IPS DF 6.9 (cell line): ENCODE measurements around the gene SNX5.

Source experiments
- DNase-seq: peaks from one replicate; pipeline ENCODE4 v3.0.0-alpha.2; 2013; ENCODE audit warnings: low read depth, low spot score
- H3K27ac ChIP-seq: one replicate; pipeline ENCODE4 v1.5.1; 2013; ENCODE audit warnings: low read length, control low read depth
- H3K27me3 ChIP-seq: 2 replicates; pipeline ENCODE4 v1.6.1; 2013; ENCODE audit warnings: mild to moderate bottlenecking, low read length; ENCODE audit not compliant: control insufficient read depth, insufficient read depth
- H3K36me3 ChIP-seq: 2 replicates; pipeline ENCODE4 v1.6.1; 2013; ENCODE audit warnings: low read length; ENCODE audit not compliant: control insufficient read depth, insufficient read depth
- H3K4me1 ChIP-seq: 2 replicates; pipeline ENCODE4 v1.6.1; 2013; ENCODE audit warnings: low read length; ENCODE audit not compliant: control insufficient read depth, insufficient read depth
- H3K4me3 ChIP-seq: 2 replicates; pipeline ENCODE4 v1.5.1; 2013; ENCODE audit warnings: mild to moderate bottlenecking, low read length
- H3K9me3 ChIP-seq: 2 replicates; pipeline ENCODE4 v1.6.1; 2013; ENCODE audit warnings: low read length, inconsistent platforms; ENCODE audit not compliant: control insufficient read depth, insufficient read depth
- WGBS: extraction: QIAGEN DNeasy Blood & Tissue Kit; methylation state at CpG from one replicate; pipeline ENCODE4 v1.1.7; 2013; ENCODE audit warnings: mixed read lengths, missing lambda C conversion rate; ENCODE audit not compliant: insufficient read length, insufficient coverage; 5-methylcytosine and 5-hydroxymethylcytosine counted together

The SNX5 gene

DNA sequence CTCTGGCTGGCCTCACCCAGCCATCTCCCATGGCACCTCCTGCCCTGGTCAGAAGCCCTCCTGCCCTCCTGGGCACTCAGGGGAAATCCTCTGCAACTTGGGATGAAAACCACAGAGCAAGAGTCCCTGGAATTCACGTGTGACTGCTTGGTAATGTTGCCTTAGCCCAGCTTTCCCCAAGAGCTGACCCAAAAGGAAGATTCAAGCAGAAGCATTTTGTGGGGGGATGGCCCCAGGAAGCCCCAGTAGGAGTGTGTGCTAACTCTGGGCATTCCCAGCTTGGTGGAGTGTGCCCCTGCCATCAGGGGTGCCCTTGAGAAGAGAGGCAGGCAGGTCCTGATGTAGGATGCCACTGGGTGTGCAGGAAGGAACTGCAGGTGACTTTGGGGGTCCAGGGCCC, 35.5 kb downstream of the SNX5 start:
- H3K36me3 ChIP-seq: no peaks in the 10 kb centered on the region
- no peak for DNase-seq
- H3K4me3 ChIP-seq: no peak overlapping the region
- no peak overlapping the region for H3K27ac ChIP-seq
- 0 out of 2 replicates have a peak, but pooled peaks cover 3% of the 10 kb centered on the region for H3K27me3 ChIP-seq
- WGBS: no CpG with 5 or more reads among the region's 1 CpG
- no peaks in the 10 kb centered on the region for H3K9me3 ChIP-seq
- H3K4me1 ChIP-seq: peaks cover 11% of the 10 kb centered on the region

DNA sequence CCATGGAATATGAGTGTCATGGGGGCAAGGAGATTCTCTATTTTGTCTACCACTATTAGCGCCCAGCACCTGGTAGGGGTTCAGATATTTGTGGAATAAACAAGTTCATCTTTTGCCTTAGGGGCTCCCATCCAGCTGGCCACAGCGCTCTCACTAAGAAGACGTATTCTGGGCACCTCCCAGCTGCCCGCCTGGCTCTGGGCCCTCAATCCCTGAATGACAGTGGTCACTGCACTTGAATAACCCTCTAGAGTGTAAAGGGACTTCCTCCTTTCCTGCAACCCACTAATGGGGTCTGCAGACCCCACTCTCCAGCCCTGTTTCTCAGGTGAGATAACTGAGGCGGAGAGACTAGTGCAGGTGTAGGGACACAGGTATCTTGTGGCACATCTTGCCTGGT, 36.2 kb downstream of the SNX5 start:
- no CpG with 5 or more reads among the region's 5 CpGs for WGBS
- peaks cover 11% of the 10 kb centered on the region for H3K4me1 ChIP-seq

DNA sequence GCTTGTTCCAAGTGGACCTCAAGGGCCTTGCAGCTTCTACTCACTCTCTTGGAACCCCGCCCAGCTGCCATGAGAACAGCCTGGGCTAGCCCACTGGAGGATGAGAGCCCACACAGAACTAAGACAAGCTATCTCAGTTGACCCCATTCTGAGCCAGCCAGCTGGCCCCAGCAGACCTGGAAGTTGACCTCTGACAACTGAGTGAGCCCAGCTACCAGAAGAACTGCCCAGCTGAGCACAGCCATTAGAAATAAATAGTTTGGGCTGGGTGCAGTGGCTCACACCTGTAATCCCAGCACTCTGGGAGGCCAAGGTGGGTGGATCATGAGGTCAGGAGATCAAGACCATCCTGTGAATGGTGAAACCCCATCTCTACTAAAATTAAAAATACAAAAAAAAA, 37.1 kb downstream of the SNX5 start:
- Histone ChIP-seq H3K36me3 (no peaks in the 10 kb centered on the region), H3K27ac (no peak overlapping the region), H3K27me3 (0 out of 2 replicates have a peak, but pooled peaks cover 3% of the 10 kb centered on the region), H3K4me1 (peaks cover 11% of the 10 kb centered on the region), H3K9me3 (no peaks in the 10 kb centered on the region), H3K4me3 (no peak overlapping the region)
- DNase-seq: no peak
- no CpG with 5 or more reads among the region's 1 CpG for WGBS

More for the DNA sequence above, 36.2 kb downstream of the SNX5 start:
- H3K27ac ChIP-seq: no peak overlapping the region
- H3K9me3 ChIP-seq: no peaks in the 10 kb centered on the region
- no peak overlapping the region for H3K4me3 ChIP-seq
- H3K36me3 ChIP-seq: no peaks in the 10 kb centered on the region
- no peak for DNase-seq
- 0 out of 2 replicates have a peak, but pooled peaks cover 3% of the 10 kb centered on the region for H3K27me3 ChIP-seq

DNA sequence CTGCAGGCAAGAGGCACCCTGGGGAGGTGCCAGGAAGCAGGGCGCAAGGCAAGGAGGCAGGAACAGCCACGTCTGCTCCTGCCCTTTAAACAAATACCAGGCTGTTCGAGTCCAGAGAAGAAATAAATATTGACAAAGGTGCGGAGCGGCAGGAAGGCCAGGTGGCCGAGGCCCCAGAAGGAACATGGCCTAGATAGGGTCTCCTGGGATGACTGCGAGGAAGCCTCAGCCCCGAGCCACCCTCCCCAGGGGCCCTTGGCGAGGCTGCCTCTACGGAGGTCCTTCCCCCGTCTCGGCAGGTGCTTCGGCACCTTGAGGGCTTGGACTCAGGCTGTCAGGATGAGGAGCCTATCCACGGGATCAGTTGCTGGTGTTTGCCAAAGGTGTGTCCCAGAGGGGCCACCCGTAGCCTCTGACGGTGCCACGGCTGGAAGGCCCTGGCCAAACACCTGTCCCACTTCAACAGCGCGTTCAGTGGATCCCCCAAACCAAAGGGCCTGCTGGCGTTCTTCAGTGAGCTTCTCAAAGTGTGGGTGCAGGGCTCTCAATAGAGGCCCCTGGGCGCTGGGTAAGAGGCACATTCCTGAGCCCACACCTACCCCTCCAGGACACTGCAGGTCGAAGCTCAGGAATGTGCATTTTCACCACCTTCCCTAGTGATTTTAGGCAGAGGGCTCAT, 39.8 kb downstream of the SNX5 start:
- no peak for DNase-seq
- Histone ChIP-seq H3K27me3 (0 out of 2 replicates have a peak, but pooled peaks cover 2% of the 10 kb centered on the region), H3K36me3 (no peaks in the 10 kb centered on the region), H3K4me3 (no peak overlapping the region), H3K4me1 (peaks cover 8% of the 10 kb centered on the region), H3K27ac (no peak overlapping the region), H3K9me3 (no peaks in the 10 kb centered on the region)
- WGBS: no CpG with 5 or more reads among the region's 22 CpGs

DNA sequence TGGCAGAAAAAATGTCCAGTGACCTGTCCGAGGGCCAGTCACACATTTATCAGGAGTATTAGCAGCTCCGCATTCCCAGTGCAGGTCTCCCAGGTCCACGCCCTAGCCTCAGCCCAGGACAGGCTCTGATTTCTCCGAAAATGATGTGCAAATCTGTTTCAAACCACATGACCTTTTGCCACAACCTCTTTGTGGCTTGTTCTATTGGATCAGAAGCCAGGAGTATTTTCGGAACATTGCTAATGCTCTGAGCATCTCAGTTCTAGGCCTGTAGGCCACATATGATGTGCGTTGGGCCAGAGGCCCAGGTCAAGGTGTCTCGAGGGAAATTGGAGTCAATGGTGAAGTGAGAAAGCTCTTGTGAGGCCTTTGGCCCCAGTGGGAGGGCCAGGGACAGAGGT, 40.4 kb downstream of the SNX5 start:
- Histone ChIP-seq H3K27ac (no peak overlapping the region), H3K9me3 (no peaks in the 10 kb centered on the region), H3K4me3 (no peak overlapping the region), H3K4me1 (peaks cover 4% of the 10 kb centered on the region; the same call in 1 of the 2 replicates), H3K36me3 (no peaks in the 10 kb centered on the region), H3K27me3 (no peaks in the 10 kb centered on the region)
- WGBS: no CpG with 5 or more reads among the region's 7 CpGs
- no peak for DNase-seq

DNA sequence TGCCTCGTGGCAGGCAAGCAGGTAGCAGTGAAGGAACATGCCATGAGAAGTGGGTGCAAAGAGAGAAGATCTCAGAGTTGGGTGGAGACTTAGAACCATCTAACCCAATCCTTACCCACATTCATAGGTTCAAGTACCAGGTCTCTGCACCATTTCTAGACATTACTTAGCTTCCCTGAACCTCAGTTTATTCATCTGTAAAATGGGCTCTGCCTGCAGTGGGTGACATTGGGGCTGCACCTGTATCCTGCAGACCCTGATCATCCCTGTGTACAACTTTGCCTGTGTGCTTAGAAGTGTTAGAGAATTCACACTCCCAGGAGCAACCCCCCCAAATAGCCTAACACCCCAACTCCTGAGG, 42.7 kb downstream of the SNX5 start:
- DNase-seq: no peak
- no peaks in the 10 kb centered on the region for H3K36me3 ChIP-seq
- no CpG with 5 or more reads among the region's 1 CpG for WGBS

DNA sequence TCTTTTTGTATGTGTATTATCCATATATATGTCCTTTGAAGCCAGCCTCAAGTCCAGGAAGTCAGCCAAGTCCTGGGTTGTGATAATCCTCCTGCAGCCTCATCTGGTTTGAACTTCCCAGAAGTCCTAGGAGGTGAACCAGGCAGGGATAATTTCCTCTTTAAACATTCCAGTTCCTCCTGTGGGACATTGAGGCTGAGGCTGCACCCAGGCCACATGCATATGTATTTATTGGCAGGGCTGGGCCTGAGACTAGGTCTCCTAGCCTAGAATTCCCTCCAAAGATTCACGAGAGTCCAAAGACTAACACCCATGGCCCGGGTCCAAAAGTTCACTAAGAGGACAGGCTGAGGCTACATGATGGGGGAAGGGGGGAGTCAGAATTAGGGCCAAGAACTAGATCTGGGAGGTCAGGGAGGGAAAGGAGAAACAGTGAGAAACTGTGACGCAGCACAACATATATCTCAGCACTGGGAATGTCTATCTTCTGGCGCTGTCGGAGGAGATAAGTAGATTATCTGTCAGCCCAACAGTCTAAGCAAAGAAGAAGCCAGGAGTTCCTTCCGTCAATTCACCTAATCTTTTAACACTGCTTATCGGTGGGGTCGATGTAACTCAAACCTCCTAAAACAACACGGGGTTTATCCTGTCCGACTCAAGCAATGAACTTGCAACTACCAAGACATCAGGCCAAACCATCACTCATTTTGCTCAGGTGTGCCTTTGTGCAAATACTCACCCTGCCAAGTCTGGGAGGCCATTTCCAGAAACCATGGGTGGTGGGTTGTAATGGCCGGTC, 43.3 kb downstream of the SNX5 start:
- Histone ChIP-seq H3K36me3 (no peaks in the 10 kb centered on the region), H3K4me3 (no peak overlapping the region), H3K27me3 (no peaks in the 10 kb centered on the region), H3K27ac (no peak overlapping the region), H3K4me1 (peaks cover 4% of the 10 kb centered on the region; the same call in 1 of the 2 replicates), H3K9me3 (no peaks in the 10 kb centered on the region)
- no peak for DNase-seq
- no CpG with 5 or more reads among the region's 11 CpGs for WGBS

More for the DNA sequence above, 42.7 kb downstream of the SNX5 start:
- Histone ChIP-seq H3K27me3 (no peaks in the 10 kb centered on the region), H3K4me3 (no peak overlapping the region), H3K4me1 (peaks cover 4% of the 10 kb centered on the region; the same call in 1 of the 2 replicates), H3K9me3 (no peaks in the 10 kb centered on the region), H3K27ac (no peak overlapping the region)

DNA sequence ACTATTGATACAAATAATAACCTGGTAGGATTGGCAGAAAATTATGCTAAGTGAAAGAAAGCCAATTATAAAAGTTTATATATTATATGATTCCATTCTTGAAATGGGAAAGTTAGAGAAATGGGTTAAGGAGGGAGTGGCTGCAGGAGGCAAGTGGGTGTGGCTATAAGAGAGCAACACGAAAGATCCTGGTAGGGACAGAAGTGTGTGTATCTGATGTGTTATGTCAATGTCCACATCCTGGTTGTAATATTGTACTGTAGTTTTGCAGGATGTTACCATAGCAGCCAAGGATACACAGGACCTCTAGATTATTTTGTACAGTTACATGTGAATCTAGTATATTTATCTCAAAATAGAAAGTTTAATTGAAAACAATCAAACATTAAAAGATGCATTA, 46.8 kb downstream of the SNX5 start:
- no peak overlapping the region for H3K4me3 ChIP-seq
- H3K36me3 ChIP-seq: no peaks in the 10 kb centered on the region
- WGBS: no CpG with 5 or more reads among the region's 1 CpG
- H3K4me1 ChIP-seq: no peaks in the 10 kb centered on the region
- DNase-seq: no peak
- H3K27ac ChIP-seq: no peak overlapping the region
- no peaks in the 10 kb centered on the region for H3K27me3 ChIP-seq
- H3K9me3 ChIP-seq: no peaks in the 10 kb centered on the region

DNA sequence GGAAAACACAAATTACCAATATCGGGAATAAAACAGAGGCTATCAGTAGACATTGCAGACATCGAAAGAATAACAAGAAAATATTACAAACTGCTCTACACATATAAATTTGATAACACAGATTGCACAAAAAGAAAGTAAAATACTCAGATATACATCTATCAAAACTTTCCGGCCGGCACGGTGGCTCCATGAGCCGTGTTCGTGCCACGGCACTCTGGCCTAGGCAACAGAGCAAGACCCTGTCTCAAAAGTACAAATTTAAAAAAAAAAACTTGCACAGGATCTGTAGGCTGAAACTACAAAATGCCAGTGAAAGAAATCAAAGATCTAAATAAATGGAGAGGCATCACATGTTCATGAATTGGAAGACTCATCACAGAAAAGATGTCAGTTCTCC, 49.4 kb downstream of the SNX5 start:
- no peak for DNase-seq
- no CpG with 5 or more reads among the region's 8 CpGs for WGBS
- Histone ChIP-seq H3K9me3 (no peaks in the 10 kb centered on the region), H3K36me3 (no peaks in the 10 kb centered on the region), H3K4me3 (no peak overlapping the region), H3K4me1 (no peaks in the 10 kb centered on the region), H3K27ac (no peak overlapping the region), H3K27me3 (no peaks in the 10 kb centered on the region)

DNA sequence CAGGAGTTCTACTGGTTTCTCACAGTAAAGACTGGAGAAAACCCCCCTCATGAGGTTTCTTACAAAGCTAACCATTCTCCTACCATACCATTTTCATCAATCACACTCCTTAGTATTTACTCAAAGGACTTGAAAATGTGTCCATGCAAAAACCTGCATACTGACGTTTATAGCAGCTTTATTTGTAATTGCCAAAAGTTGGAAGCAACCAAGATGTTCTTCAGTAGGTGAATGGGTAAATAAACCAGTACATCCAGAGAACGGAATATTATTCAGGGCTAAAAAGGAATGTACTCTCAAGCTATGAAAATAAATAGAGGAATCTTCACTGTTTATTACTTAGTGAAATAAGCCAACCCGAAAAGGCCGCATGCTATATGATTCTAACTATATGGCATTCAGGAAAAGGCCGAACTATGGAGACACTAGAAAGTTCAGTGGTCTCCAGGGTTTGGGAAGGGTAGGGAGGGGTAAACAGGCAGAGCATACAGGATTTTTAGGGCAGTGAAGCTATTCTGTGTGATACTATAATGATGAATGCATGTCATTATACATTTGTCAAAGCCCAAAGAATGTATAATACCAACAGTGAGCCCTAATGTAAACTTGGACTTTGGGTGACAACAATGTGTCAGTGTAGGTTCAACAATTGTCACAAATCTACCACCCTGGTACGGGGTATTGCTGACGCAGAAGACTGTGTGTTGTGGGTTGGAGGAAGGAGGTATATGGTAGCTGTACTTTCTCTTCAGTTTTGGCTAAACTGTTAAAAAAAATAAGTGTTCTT, 50.6 kb downstream of the SNX5 start:
- WGBS: no CpG with 5 or more reads among the region's 7 CpGs
- Histone ChIP-seq H3K4me3 (no peak overlapping the region), H3K36me3 (no peaks in the 10 kb centered on the region), H3K4me1 (no peaks in the 10 kb centered on the region), H3K9me3 (no peaks in the 10 kb centered on the region), H3K27me3 (no peaks in the 10 kb centered on the region), H3K27ac (no peak overlapping the region)
- no peak for DNase-seq
